ENCODE measurements around the gene DAPK3. TPM values are rescaled to one million over a fixed set of nuclear protein-coding genes. Genes with fewer than 3 reads are reported as not detected.
"Not testable (repeated sequence)": the region's sequence is repeated elsewhere in the genome, so short reads cannot be mapped to it uniquely, and the experiment has no call there.

Gene DAPK3
- total RNA-seq, 4 donors from 2014 or later = 56.5 to 71.8 (median 61.7) TPM

GRCh38 chr19:3944018-3944721, 26.7 kb downstream of the DAPK3 start:
- Histone ChIP-seq H3K27ac (no peak overlapping the region), H3K9me3 (no peaks in the 10 kb centered on the region), H3K4me3 (no peak overlapping the region), H3K36me3 (no peaks in the 10 kb centered on the region), H3K4me1 (no peaks in the 10 kb centered on the region), H3K27me3 (no peaks in the 10 kb centered on the region)
- DNase-seq (ENCODE audit: low spot score in 2 of 2) = no peak
- 83% methylated on average over 11 of the region's 11 CpGs for WGBS
- TF ChIP-seq POLR2AphosphoS5 (IDR thresholded peaks at IDR 0.05) = no peak
- no peak for TF ChIP-seq CTCF (IDR thresholded peaks at IDR 0.05)
- TF ChIP-seq EP300 (IDR thresholded peaks at IDR 0.05) = no peak
- TF ChIP-seq POLR2A (IDR thresholded peaks at IDR 0.05) = no peak

GRCh38 chr19:3942790-3943409, 28.0 kb downstream of the DAPK3 start:
- no peaks in the 10 kb centered on the region for H3K9me3 ChIP-seq
- no peaks in the 10 kb centered on the region for H3K27me3 ChIP-seq
- no peaks in the 10 kb centered on the region for H3K4me1 ChIP-seq
- no peak overlapping the region for H3K27ac ChIP-seq
- H3K36me3 ChIP-seq = no peaks in the 10 kb centered on the region
- H3K4me3 ChIP-seq = no peak overlapping the region
- DNase-seq (ENCODE audit: low spot score in 2 of 2) = no peak
- TF ChIP-seq EP300 (IDR thresholded peaks at IDR 0.05) (no peak), POLR2AphosphoS5 (IDR thresholded peaks at IDR 0.05) (no peak), POLR2A (IDR thresholded peaks at IDR 0.05) (no peak), CTCF (IDR thresholded peaks at IDR 0.05) (no peak)
- WGBS = 77% methylated on average over 8 of the region's 8 CpGs

- WGBS = 92% methylated on average over 21 of the region's 22 CpGs
- not testable (repeated sequence) for H3K27ac ChIP-seq; H3K9me3 ChIP-seq; H3K4me3 ChIP-seq; H3K36me3 ChIP-seq; H3K4me1 ChIP-seq; DNase-seq (ENCODE audit: low spot score in 2 of 2)
- H3K27me3 ChIP-seq = peaks cover 27% of the 10 kb centered on the region
Measured at GRCh38 chr19:3938300-3938950, 32.5 kb downstream of the DAPK3 start.

- Histone ChIP-seq H3K4me1 (peaks cover 4% of the 10 kb centered on the region), H3K9me3 (no peaks in the 10 kb centered on the region), H3K4me3 (no peak overlapping the region), H3K27me3 (peaks cover 44% of the 10 kb centered on the region), H3K36me3 (no peaks in the 10 kb centered on the region), H3K27ac (no peak overlapping the region)
- TF ChIP-seq POLR2AphosphoS5 (IDR thresholded peaks at IDR 0.05) (no peak), EP300 (IDR thresholded peaks at IDR 0.05) (no peak), CTCF (IDR thresholded peaks at IDR 0.05) (no peak), POLR2A (IDR thresholded peaks at IDR 0.05) (no peak)
- no peak for DNase-seq (ENCODE audit: low spot score in 2 of 2)
- 77% methylated on average over 17 of the region's 29 CpGs for WGBS
Measured at GRCh38 chr19:3936506-3937442, 34.1 kb downstream of the DAPK3 start.

GRCh38 chr19:3932931-3933810, 37.7 kb downstream of the DAPK3 start, which contains the start of gene NMRK2:
Gene NMRK2, plus strand, starts transcription at chr19:3933069. Its CDS starts 603 bp downstream, at chr19:3933672.
- DNase-seq (ENCODE audit: low spot score in 2 of 2) = no peak
- H3K27me3 ChIP-seq = peaks cover 49% of the 10 kb centered on the region
- TF ChIP-seq EP300 (IDR thresholded peaks at IDR 0.05) (no peak), POLR2AphosphoS5 (IDR thresholded peaks at IDR 0.05) (no peak), POLR2A (IDR thresholded peaks at IDR 0.05) (no peak), CTCF (IDR thresholded peaks at IDR 0.05) (no peak)
- H3K9me3 ChIP-seq = no peaks in the 10 kb centered on the region
- H3K36me3 ChIP-seq = no peaks in the 10 kb centered on the region
- peaks cover 4% of the 10 kb centered on the region for H3K4me1 ChIP-seq
- H3K27ac ChIP-seq = no peak within 1 kb of the TSS
- no peak within 1 kb of the TSS for H3K4me3 ChIP-seq
- 3% methylated on average over 27 of the region's 51 CpGs for WGBS
